SK-N-SH treated with all-trans-retinoic acid at 6 μM for 48 hours (cell line): ENCODE measurements around the gene PCSK5.

Experiments
- ATAC-seq: fragments of 200-7000 bp; cut with Tn5 transposase; 3 replicates; pipeline ENCODE4 v1.9.1; 2020; ENCODE audit warnings: mild to moderate bottlenecking, moderate library complexity
- ARNTL ChIP-seq: fragments of 450-650 bp; formaldehyde crosslinking; IDR thresholded peaks from 2 replicates; pipeline ENCODE4 v1.5.0; 2020; ENCODE audit warnings: low read depth, mild to moderate bottlenecking, moderate library complexity, borderline replicate concordance
- BACH2 ChIP-seq: fragments of 250-450 bp; sonication (Bioruptor Pico); IDR thresholded peaks from 2 replicates; pipeline ENCODE4 v1.9.0; 2021; ENCODE audit warnings: mild to moderate bottlenecking, borderline replicate concordance
- CSDC2 ChIP-seq: fragments of 250-450 bp; sonication (Bioruptor Pico); IDR thresholded peaks from 2 replicates; pipeline ENCODE4 v1.5.0; 2020; ENCODE audit warnings: mild to moderate bottlenecking, moderate library complexity
- CSRNP3 ChIP-seq: fragments of 250-450 bp; sonication (Bioruptor Pico); IDR thresholded peaks from 2 replicates; pipeline ENCODE4 v1.5.1; 2021; ENCODE audit warnings: mild to moderate bottlenecking, moderate library complexity
- ESRRG ChIP-seq: fragments of 250-450 bp; sonication (Bioruptor Pico); IDR thresholded peaks from 2 replicates; pipeline ENCODE4 v1.6.1; 2021; ENCODE audit warnings: mild to moderate bottlenecking
- GLIS3 ChIP-seq: fragments of 250-450 bp; sonication (Bioruptor Pico); IDR thresholded peaks from 2 replicates; pipeline ENCODE4 v1.5.0; 2020; ENCODE audit warnings: mild to moderate bottlenecking, moderate library complexity
- ISL1 ChIP-seq: fragments of 250-450 bp; sonication (Bioruptor Pico); IDR thresholded peaks from 2 replicates; pipeline ENCODE4 v2.1.2; 2022; ENCODE audit warnings: mild to moderate bottlenecking, moderate library complexity
- PATZ1 ChIP-seq: fragments of 250-450 bp; sonication (Bioruptor Pico); IDR thresholded peaks from 2 replicates; pipeline ENCODE4 v1.8.0; 2020; ENCODE audit warnings: mild to moderate bottlenecking, moderate library complexity, borderline replicate concordance
- POU6F1 ChIP-seq: fragments of 250-450 bp; sonication (Bioruptor Pico); IDR thresholded peaks from 2 replicates; pipeline ENCODE4 v1.8.0; 2021; ENCODE audit warnings: low read depth, mild to moderate bottlenecking, moderate library complexity, borderline replicate concordance
- PPARA ChIP-seq: fragments of 250-450 bp; sonication (Bioruptor Pico); IDR thresholded peaks from 2 replicates; pipeline ENCODE4 v1.5.0; 2020; ENCODE audit warnings: mild to moderate bottlenecking, borderline replicate concordance
- RARB ChIP-seq: fragments of 250-450 bp; sonication (Bioruptor Pico); IDR thresholded peaks from 2 replicates; pipeline ENCODE4 v1.8.0; 2021; ENCODE audit warnings: mild to moderate bottlenecking, moderate library complexity
- SNAI2 ChIP-seq: fragments of 250-450 bp; sonication (Bioruptor Pico); IDR thresholded peaks from 2 replicates; pipeline ENCODE4 v1.5.0; 2020; ENCODE audit warnings: mild to moderate bottlenecking, moderate library complexity
- TCF4 ChIP-seq: fragments of 250-450 bp; sonication (Bioruptor Pico); IDR thresholded peaks from 2 replicates; pipeline ENCODE4 v1.8.0; 2021; ENCODE audit warnings: mild to moderate bottlenecking, moderate library complexity, borderline replicate concordance
- TOX ChIP-seq: fragments of 250-450 bp; sonication (Bioruptor Pico); IDR thresholded peaks from 2 replicates; pipeline ENCODE4 v1.8.0; 2021; ENCODE audit warnings: mild to moderate bottlenecking, moderate library complexity, borderline replicate concordance
- TSHZ2 ChIP-seq: fragments of 250-450 bp; sonication (Bioruptor Pico); IDR thresholded peaks from 2 replicates; pipeline ENCODE4 v1.5.0; 2020; ENCODE audit warnings: mild to moderate bottlenecking, moderate library complexity
- ZC3H10 ChIP-seq: fragments of 250-450 bp; sonication (Bioruptor Pico); IDR thresholded peaks from 2 replicates; pipeline ENCODE4 v1.5.1; 2021; ENCODE audit warnings: mild to moderate bottlenecking, moderate library complexity
- ZFP3 ChIP-seq: fragments of 250-450 bp; sonication (Bioruptor Pico); IDR thresholded peaks from 2 replicates; pipeline ENCODE4 v1.5.0; 2020; ENCODE audit warnings: mild to moderate bottlenecking, moderate library complexity
- ZFP30 ChIP-seq: fragments of 450-650 bp; formaldehyde crosslinking; IDR thresholded peaks from 2 replicates; pipeline ENCODE4 v1.5.0; 2022; ENCODE audit warnings: mild to moderate bottlenecking, moderate library complexity
- ZNF70 ChIP-seq: fragments of 450-650 bp; formaldehyde crosslinking; IDR thresholded peaks from 2 replicates; pipeline ENCODE4 v1.5.0; 2020; ENCODE audit warnings: mild to moderate bottlenecking, moderate library complexity
- ZNF8 ChIP-seq: fragments of 450-650 bp; formaldehyde crosslinking; IDR thresholded peaks from 2 replicates; pipeline ENCODE4 v1.5.0; 2020; ENCODE audit warnings: mild to moderate bottlenecking, moderate library complexity

Gene PCSK5

GRCh38 chr9:75845806-75846205 lies 44.7 kb upstream of the PCSK5 start:
- ATAC-seq, result no peak
- TF ChIP-seq ARNTL (no peak), BACH2 (CRISPR knock-in tag) (no peak), TSHZ2 (CRISPR knock-in tag) (no peak), TCF4 (CRISPR knock-in tag) (no peak), SNAI2 (CRISPR knock-in tag) (no peak), TOX (CRISPR knock-in tag) (no peak), CSRNP3 (no peak), PATZ1 (no peak), ZFP30 (no peak), ESRRG (CRISPR knock-in tag) (no peak), CSDC2 (CRISPR knock-in tag) (no peak), PPARA (CRISPR knock-in tag) (no peak), ZFP3 (CRISPR knock-in tag) (no peak), POU6F1 (CRISPR knock-in tag) (no peak), ZNF70 (CRISPR knock-in tag) (no peak), RARB (no peak)

- ATAC-seq, result no peak
- TF ChIP-seq CSRNP3 (no peak), ARNTL (no peak), ZC3H10 (CRISPR knock-in tag) (no peak), ISL1 (CRISPR knock-in tag) (no peak), TCF4 (CRISPR knock-in tag) (no peak), ZNF8 (no peak), ZNF70 (CRISPR knock-in tag) (no peak), TSHZ2 (CRISPR knock-in tag) (no peak), BACH2 (CRISPR knock-in tag) (no peak), PPARA (CRISPR knock-in tag) (no peak), RARB (no peak), SNAI2 (CRISPR knock-in tag) (no peak), TOX (CRISPR knock-in tag) (no peak), GLIS3 (no peak)
These were observed 43.4 kb upstream of the PCSK5 start for GRCh38 chr9:75847085-75847484.
